Measurements from ENCODE around the gene MAP1LC3B2. TPM values are rescaled to one million over a fixed set of nuclear protein-coding genes. Genes with fewer than 3 reads are reported as not detected.
A peak's percentile ranks its signal among the peaks of the same experiment; 100 is the strongest.

The MAP1LC3B2 gene
- polyA plus RNA-seq, 1 of the 3 experiments (the other 2 are of a cell fraction) = 0.76 TPM

GRCh38 chr12:116538682-116539305 lies 20.4 kb upstream of the MAP1LC3B2 start:
- H3K27ac ChIP-seq (ENCODE audit: low read depth in 2 of 2, low read length in 1 of 2) = peak overlapping the region in 1 of 2 experiments; percentile 48; a peak in 3 of 4 replicates
- H3K36me3 ChIP-seq (replicated peaks in 1 of 2; ENCODE audit: control insufficient read depth in 1 of 2, insufficient read depth in 2 of 2, low read length in 1 of 2) = no peaks in the 10 kb centered on the region
- CTCF ChIA-PET = interaction anchor here (1.5 kb wide), 1 partner anchor 541 kb away, joined by 4 read pairs; no protein-coding TSS in a partner anchor
- no peaks in the 10 kb centered on the region for H3K27me3 ChIP-seq (ENCODE audit: insufficient read depth)
- peaks cover 20% of the 10 kb centered on the region for H3F3A ChIP-seq (replicated peaks; ENCODE audit: insufficient read depth)
- peaks cover 22% of the 10 kb centered on the region in 2 experiments; a peak in 3 of 4 replicates for H3K4me1 ChIP-seq (ENCODE audit: control insufficient read depth in 1 of 2, insufficient read depth in 2 of 2, low read depth in 1 of 2, low read length in 1 of 2)
- TF ChIP-seq RFX5 (IDR thresholded peaks at IDR 0.05; ENCODE audit: low read length) (no peak), SMC3 (IDR thresholded peaks at IDR 0.05; ENCODE audit: low read depth, low read length) (no peak), POLR2AphosphoS5 (IDR thresholded peaks at IDR 0.05; ENCODE audit: low read depth, low read length) (no peak), RCOR1 (IDR thresholded peaks at IDR 0.05; ENCODE audit: low read length) (no peak), USF1 (IDR thresholded peaks at IDR 0.05; ENCODE audit: borderline replicate concordance, low read depth) (no peak), NRF1 (IDR thresholded peaks at IDR 0.05; ENCODE audit: low read depth, low read length) (no peak), IRF3 (IDR thresholded peaks at IDR 0.05; ENCODE audit: low read depth, low read length) (no peak), ZBTB33 (IDR thresholded peaks at IDR 0.05; ENCODE audit: borderline replicate concordance, low read depth) (no peak), GATA2 (CRISPR knock-in tag; IDR thresholded peaks at IDR 0.05) (no peak), EZH2phosphoT487 (IDR thresholded peaks at IDR 0.05; ENCODE audit: borderline replicate concordance, low read depth) (no peak), MAX (IDR thresholded peaks at IDR 0.05; ENCODE audit: low read depth) (no peak)
- no peak for DNase-seq
- H3K9ac ChIP-seq = no peak overlapping the region
- no peaks in the 10 kb centered on the region for H4K20me1 ChIP-seq (ENCODE audit: insufficient read depth)
- H3K9me2 ChIP-seq = no peaks in the 10 kb centered on the region
- H3K9me3 ChIP-seq = no peaks in the 10 kb centered on the region
- no peak overlapping the region for H3K4me3 ChIP-seq (ENCODE audit: low read depth in 2 of 2, low read length in 1 of 2)
- no peak overlapping the region for H3K4me2 ChIP-seq
- POLR2A ChIA-PET = no interaction called here
- 85% methylated on average over 8 of the region's 8 CpGs for WGBS (ENCODE audit: low lambda C conversion rate)
- no peaks in the 10 kb centered on the region for H3K79me2 ChIP-seq (ENCODE audit: insufficient read depth)
- H2AFZ ChIP-seq (ENCODE audit: low read depth) = no peak overlapping the region

GRCh38 chr12:116539361-116539771 lies 19.8 kb upstream of the MAP1LC3B2 start:
- DNase-seq = no peak
- no peak for TF ChIP-seq RCOR1 (IDR thresholded peaks at IDR 0.05; ENCODE audit: low read length)
- no peak for TF ChIP-seq GABPA (IDR thresholded peaks at IDR 0.05; ENCODE audit: low read depth)
- TF ChIP-seq TEAD4 (IDR thresholded peaks at IDR 0.05; ENCODE audit: borderline replicate concordance, insufficient read depth) = no peak
- no peak for TF ChIP-seq NFIC (IDR thresholded peaks at IDR 0.05; ENCODE audit: borderline replicate concordance)
- no peak for TF ChIP-seq TAF1 (IDR thresholded peaks at IDR 0.05; ENCODE audit: borderline replicate concordance, low read depth, low read length)
- TF ChIP-seq IRF3 (IDR thresholded peaks at IDR 0.05; ENCODE audit: low read depth, low read length) = no peak
- TF ChIP-seq GATA2 (CRISPR knock-in tag; IDR thresholded peaks at IDR 0.05) = no peak
- no peak for TF ChIP-seq MAX (IDR thresholded peaks at IDR 0.05; ENCODE audit: low read depth)
- TF ChIP-seq NRF1 (IDR thresholded peaks at IDR 0.05; ENCODE audit: low read depth, low read length) = no peak
- Histone ChIP-seq H3K36me3 (replicated peaks in 1 of 2; ENCODE audit: control insufficient read depth in 1 of 2, insufficient read depth in 2 of 2, low read length in 1 of 2) (no peaks in the 10 kb centered on the region), H3K9me3 (no peaks in the 10 kb centered on the region), H3F3A (replicated peaks; ENCODE audit: insufficient read depth) (peaks cover 20% of the 10 kb centered on the region), H3K27me3 (ENCODE audit: insufficient read depth) (no peaks in the 10 kb centered on the region), H3K4me3 (ENCODE audit: low read depth in 2 of 2, low read length in 1 of 2) (peak overlapping the region in 1 of 2 experiments; percentile 4; a peak in 1 of 4 replicates), H3K4me1 (ENCODE audit: control insufficient read depth in 1 of 2, insufficient read depth in 2 of 2, low read depth in 1 of 2, low read length in 1 of 2) (peaks cover 21 to 22% of the 10 kb centered on the region in 2 experiments; a peak in 3 of 4 replicates), H3K79me2 (ENCODE audit: insufficient read depth) (no peaks in the 10 kb centered on the region), H3K9me2 (no peaks in the 10 kb centered on the region), H3K4me2 (peak overlapping the region; percentile 68; the same call in 1 of the 2 replicates), H4K20me1 (ENCODE audit: insufficient read depth) (no peaks in the 10 kb centered on the region), H2AFZ (ENCODE audit: low read depth) (peak overlapping the region; percentile 70; the same call in 1 of the 2 replicates), H3K27ac (ENCODE audit: low read depth in 2 of 2, low read length in 1 of 2) (peak overlapping the region; percentile 48 to 61), H3K9ac (peak overlapping the region; percentile 28; the same call in 1 of the 2 replicates)
- ChIA-PET CTCF (interaction anchor here (1.0 to 1.5 kb wide), 2 partner anchors 73 to 542 kb away, joined by 3 to 4 read pairs; no protein-coding TSS in a partner anchor), POLR2A (no interaction called here)
- 11% methylated on average over 1 of the region's 1 CpG for whole genome bisulfite sequencing (ENCODE audit: low lambda C conversion rate)

All from SK-N-SH (cell line).